Pons (tissue), 1 donor: ENCODE results near the gene LPAR1.
A peak's percentile ranks its signal among the peaks of the same experiment; 100 is the strongest.

Source experiments
- DNase-seq: peaks from one replicate; pipeline ENCODE4 v3.0.0-alpha.2; 2016; ENCODE audit warnings: low spot score

Gene LPAR1

DNA sequence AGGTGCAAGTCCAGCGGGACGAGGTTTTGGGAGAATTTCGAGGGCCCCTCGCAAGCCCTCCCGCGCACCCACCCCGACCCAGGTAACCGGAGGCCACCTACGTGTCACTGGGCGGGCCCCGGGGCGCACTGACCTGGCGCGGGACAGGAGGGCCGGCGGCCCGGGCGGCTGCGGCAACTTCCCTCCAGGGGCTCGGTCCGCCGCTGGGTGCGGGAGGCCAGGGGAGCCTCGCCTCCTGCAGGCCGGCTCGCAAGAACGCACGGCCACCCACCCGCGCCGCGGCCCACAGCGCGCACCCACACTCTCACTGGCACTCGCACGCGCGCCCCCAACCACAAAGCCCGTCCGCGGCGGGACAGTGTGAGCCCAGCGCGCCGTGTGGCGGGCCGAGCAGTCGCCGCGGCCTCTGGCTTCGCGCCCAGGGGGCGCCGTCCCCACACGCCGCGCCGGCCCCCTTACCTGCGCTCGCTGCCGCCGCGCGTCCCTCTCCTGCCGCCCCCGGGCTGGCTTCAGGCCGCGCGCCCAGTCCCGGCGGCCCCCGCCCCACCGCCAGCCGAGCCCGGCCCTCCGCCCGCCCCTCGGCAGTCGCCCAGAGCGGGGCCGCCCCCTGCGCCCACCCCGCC is 451 bp downstream of the LPAR1 start:
- no peak for DNase-seq

DNA sequence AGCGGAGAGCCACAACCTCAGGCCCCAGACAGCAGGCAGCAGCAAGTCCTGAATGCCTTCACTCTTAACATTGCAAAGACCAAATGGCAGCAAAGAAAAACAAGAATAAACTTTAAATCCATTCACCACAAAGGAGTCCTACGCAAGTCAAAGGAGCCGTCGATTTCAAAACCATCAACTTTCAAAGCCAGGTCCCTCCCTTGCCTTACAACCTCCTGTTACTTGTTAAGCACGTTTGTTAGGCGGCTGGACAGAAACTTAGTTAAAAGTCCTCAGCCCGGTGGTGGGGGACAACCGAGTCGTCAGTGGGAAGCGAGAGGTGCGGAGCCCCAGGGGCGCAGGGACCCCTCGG is 938 bp downstream of the LPAR1 start:
- peak; percentile 50 for DNase-seq

DNA sequence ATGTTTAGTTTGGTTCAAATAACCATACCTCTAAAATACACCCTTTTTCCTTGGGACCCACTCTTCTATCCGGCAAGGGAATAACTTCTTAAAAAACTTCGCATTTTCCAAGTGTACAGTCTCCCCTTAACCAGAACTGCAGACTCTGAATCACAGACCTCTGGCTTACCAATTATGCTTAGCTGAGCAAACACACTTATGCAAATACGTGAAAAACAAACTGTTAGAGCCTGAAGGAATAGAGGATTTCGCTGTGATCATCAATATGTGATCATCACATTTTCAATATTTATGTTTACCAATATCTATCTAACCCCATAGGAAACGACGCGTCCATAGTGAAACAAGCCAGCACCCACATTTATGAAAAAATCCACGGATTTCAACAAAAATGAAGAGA is 1.3 kb downstream of the LPAR1 start:
- DNase-seq = no peak

DNA sequence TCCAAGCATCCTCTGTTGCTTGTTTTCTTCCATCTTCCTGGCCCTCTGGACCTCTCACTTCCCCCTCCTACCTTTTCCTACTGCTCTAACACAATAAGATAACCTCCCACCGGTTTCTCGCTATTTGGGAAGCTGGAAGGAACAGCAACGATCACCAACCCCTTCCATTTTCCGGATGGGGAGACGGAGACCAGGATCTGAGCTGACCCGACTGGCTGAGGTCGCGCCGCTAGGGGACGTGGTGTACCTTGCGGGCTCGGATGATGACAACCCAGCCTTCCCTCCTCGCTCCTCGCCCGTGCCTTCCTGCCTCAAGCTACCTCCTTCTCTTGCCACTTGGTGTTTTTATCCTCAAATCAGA is 1.9 kb downstream of the LPAR1 start:
- DNase-seq = peak; percentile 86

DNA sequence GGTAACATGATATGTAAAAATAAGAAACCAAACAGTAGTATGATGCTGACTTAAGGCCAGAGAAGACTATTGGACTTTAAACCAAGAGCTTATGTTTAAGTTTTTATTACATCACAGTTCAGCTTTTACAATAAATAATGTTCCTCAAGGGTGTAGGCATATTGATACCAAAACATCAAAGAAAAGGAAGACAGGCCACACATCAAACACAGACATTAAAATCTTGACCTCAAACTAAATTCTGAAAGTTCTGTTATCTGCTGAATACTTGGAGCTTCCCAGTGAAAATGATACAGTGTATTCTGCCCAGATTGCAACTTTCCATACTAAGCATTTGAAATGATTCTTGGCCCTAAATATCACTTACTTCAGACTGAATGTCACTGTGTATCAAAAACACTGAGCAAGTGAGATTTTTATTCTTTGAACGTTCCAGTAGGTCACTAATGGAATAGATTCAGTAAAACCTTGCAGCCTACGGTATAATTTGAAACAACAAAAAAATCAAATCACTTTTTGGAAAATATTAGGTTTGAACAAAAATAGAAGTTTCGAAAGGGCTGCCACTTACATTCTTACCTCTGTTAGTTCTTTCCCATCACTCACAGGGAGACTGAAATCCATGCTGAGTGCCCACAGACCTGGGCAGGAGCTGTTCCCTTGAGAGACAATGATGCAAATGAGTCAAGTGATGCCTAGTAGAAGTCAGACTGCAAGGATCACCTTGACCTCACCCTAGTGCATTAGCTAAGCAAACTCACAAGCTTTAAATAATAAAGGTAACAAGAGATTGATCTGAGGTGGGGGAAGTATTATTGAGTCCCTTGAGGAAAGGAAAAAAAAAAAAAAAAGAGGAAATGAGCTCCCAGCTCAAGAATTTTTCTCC is 2.5 kb downstream of the LPAR1 start:
- peak; percentile 72 for DNase-seq

DNA sequence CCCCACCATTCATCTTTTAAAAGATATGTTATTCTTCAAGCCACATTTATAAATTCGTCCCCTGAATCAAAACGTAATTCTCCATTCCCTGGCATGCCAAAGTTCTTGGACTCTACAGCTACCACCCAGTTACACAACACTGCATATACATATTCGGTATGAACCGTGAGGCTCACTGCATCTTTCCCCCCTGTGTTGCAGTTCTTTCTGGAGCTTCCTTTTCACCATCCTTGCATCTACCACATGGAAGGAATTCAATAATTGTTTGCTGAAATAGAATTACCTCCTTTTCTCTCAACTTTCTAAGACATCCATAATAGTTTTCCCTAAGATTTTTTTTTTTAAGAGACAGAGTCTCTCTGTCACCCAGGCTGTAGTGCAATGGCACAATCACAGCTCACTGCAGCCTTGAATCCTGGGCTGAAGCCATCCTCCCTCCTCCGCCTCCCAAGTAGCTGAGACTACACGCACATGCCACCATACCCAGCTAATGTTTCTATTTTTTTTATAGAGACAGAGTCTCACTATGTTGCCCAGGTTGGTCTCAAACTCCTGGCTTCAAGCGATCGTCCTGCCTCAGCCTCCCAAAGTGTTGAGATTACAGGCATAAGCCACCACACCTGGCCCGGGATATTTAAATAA is 3.3 kb downstream of the LPAR1 start:
- DNase-seq = peak; percentile 50

DNA sequence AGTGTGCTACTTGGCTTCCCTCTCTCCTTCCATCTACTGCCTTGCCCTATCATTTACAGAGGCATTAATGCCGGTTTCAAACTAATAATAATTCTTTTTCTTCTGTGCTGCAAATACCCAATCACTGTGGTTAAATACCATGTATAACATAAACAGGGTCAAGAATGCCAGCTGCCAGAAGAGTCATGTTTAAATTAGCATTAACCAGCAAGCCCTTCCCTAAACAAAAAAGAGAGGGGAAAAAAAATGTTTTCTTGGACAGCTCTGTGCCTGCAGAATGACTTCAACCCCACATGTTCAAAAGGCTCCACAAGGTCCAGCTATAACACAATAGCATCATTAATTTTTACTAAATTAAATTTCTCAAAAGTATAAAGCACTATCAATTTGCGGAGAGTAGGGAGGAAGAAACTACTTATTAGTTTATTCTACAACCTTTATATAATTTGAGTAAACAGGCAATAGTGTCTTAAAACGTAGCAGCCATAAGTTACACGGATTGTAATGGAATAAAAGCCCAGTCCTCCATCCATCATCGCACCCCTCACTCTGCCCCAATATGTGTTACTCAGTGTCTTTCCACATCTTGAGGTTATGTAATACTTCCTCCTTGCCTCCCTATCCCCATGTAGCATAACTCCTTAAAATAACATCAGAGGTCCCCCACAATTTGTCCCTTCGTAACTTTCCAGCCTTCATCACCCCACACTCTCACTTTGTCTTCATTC is 3.9 kb downstream of the LPAR1 start:
- DNase-seq = peak; percentile 63

DNA sequence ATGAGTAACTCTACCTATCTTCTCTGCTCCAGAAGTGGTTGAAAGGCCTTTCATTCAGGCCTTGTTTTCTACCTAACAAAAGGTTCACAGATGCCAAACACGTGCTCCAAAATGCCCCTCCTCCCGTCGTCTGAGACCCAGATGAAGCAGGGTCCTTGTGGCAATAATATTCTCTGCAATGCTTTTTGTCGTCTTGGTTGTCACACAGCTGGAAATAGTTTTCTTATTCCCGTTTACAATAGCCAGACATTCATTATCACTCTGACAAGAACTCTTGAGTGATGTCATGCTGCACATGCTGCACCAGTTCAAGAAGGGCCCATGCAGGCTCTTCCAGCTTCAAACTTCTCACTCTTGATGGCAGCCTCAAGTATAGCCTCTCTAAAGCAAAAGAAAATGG is 7.8 kb downstream of the LPAR1 start:
- DNase-seq = peak; percentile 64

DNA sequence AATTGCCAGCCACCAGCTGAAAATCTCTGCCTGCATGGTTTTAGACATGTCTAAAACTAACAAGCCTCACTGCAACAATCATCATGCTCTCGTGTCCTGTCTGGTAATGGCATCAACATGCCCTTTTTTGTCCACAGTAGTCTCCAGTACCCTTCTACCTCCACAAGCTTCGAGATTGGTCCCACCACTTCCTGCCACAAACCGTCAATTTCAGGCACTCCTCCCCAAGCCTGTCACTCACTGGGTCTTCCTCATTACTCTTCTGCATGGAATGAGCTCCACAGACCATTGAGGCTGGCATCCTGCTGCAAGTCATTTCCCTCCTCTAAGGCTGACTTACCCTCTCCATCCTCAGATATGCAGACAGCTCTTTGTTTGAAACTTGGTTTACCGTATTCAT is 9.0 kb downstream of the LPAR1 start:
- no peak for DNase-seq

DNA sequence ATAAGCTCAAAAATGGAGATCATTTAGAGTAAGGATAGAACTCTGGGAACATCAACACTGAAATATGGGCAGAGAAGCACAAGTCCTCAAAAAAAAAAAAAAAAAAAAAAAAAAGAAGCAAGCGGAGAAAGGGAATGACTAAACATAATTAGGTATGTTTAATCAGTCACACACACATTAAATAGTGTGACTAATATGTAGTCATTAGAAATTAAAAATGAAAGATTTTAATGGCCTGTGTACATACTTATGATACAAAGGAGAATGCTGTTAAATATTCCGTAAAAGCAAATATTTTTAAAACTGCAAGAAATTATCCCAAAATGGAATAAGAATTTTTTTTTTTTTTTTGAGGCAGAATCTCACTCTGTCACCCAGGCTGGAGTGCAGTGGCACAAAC is 10.5 kb downstream of the LPAR1 start:
- DNase-seq = no peak

DNA sequence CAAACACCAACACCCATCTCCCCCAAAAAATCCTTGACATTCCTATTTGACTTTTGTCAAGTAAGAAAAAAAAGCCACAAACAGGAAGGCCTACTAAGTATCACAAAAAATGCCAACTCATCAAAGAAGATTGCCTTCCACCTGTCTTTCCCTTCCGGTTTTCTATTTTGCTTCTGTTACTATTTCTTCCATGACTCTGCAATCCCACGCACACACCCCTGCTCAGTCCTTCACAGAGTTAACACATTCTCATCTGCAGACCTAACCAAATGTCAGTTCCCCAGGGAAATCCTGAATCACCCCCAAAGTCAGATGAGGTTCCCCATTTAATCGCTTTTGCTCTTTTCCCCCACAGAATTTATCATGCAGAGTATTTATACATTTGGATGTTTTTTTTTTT is 15.1 kb downstream of the LPAR1 start:
- no peak for DNase-seq

DNA sequence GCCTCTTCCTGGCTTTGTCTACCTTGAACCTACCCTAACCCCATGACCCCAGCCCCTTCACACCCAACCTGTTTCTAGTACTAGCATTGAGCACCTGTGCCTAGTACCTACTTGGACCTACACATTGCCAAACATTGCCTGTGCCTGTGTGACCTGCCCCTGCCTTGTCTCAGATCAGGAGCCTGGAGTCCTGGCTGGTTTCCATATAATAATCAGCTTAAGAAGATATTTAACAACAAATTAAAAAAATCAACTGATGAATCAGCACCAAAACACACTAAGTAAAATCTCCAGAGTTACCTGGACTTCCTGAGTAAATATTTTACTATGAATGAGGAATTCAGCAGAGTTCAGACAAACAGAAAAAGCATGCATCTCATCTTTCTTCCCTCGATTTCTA is 17.7 kb downstream of the LPAR1 start:
- no peak for DNase-seq

DNA sequence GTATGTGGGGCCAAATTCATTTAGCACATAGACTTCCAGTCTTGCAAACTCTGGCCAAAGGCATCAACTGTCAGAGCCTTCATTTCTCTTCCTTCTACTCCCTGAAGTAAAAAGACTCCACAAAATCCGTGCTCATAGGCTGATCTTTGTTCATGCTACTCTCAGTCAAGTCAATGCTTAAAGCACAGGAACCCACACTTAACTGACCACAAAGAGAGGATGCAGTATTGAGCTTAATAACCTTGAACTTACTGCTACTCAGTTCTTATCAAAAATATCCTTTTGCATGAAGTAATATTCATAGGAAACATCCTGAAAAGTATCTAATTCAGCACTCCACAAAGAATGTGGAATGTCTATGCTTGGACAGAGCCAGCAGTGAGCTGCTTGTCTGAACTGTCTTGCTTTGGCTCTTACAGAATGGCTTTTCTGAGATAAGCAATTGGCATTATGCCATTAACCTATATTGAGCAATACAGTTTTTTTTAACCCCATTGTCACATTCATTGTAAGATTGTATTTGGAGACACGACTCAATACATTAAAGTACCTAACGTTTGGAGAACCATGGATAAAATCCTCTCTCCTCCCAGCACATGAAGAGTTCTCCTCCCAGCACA is 21.7 kb downstream of the LPAR1 start:
- DNase-seq = no peak

DNA sequence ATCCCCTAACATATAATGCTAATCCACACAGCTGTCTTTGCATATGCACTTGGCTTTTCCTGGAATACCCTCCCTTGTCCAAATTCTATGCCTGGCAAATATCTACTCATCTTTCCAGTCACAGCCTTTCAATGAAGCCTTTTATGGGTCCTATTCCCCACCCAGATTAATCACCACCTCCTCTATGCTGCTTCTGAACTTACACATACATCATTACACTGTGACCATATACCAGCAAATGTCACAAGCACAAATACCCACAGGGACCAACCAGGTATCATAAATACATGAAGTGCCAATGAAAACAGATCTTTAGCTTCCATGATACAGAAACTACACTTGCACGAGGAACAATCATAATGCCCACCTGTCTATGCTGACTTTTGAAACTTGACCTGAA is 22.3 kb downstream of the LPAR1 start:
- no peak for DNase-seq

DNA sequence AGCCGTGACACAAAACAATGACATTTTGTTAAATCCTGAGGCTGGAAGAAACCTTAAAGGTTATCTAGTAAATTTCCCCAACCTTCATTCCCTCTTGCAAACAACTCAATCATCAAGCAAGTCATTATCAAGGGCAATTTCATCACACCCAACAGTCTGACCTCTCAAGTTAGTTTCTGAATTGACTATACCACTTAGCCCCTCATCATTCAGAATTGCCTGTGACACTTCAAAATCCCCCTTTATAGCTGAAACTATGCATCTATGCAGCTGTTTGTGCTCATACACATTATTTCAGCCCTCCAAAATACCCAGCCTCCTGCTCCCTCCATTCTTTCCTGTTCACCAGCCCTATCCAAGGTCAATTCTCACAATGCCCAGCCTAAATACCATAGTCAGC is 24.6 kb downstream of the LPAR1 start:
- no peak for DNase-seq

DNA sequence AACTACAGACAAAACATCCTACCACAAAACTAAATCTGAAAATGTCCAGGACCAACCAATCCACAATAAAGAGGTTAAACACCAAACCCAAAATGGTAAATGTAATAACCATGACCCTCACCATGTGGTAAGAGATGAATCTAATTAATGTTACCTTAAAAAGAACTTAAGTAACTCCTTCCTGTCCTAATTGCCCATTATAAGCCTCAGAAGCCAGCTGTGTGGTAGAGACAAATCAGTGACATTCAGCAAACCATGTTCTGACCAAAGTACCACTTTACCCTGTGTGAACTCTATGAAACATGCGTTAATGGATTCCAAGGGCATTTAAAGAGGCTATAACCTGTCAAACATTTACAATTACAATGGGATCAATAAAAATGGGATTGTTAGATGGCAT is 25.0 kb downstream of the LPAR1 start:
- DNase-seq = no peak

DNA sequence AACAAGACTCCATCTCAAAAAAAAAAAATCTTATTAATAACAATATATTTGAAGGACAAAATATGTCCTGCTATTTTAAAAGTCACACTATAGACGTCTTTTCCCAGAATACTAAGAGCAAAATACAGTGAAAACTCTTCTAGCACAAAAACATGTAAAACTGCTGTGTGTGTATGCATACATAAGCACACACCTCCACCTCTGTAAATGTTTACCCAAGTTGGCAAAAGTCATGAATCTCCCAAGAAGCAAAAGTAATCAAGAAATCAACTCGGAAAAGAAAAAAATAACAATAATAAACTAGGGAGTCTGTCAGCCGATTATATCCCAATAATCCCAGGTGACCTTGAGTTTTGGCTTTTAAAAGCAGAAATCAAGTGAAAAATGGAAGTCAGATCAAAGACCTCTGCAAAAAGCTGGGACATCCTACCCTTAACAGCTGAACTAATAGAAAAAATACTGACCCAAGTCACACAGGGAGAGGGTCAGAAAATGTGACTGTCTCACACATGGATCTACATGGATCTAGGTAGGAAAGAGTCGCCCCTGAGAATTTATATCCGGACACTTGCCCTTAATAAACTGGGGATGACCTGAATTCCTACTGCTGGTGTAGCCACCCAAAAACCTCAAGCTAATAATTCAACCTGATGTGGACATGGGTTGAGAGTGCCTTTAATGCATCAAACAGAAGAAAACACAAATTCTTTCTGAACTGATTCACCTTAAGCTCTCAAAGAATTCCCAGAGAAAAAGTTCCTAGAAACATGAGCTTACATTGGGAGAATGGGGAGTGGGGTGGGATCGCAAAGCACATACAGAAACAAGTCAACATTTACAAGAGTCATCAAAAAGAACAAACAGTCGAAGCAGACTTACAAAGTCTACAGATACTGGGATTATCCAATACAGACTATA is 29.9 kb downstream of the LPAR1 start:
- no peak for DNase-seq

DNA sequence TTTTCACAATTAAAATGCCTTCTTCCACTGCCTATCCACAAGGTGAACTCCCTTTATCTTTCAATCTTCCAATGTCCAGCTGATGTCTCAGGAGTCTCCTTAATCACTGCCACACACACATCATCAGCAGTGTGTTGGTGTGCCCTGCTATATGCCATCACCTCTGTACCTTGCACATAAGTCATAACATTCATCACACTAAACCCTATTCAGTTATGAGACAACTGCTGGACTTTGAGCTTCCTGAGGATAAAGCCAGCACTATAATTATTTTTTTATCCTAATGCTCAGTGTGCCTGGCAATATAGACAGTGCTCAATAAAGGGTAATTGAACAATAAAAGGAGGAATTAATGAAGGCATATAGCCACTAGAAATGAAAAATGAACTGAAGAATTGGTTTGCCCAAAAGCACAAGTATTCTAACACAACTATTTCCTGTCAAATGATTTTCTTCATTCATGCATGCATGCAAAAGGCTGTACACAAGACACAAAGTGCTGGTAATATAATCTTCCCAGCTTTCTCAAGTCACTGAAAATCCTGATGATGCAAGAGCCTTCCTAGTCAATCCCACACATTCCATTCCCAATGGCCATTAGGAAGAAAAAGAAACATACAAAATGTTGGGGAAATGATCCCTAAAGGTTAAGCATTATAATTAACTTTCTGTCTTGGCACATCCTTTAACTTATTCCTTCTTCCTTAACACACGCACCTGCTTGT is 32.4 kb downstream of the LPAR1 start:
- DNase-seq = no peak

DNA sequence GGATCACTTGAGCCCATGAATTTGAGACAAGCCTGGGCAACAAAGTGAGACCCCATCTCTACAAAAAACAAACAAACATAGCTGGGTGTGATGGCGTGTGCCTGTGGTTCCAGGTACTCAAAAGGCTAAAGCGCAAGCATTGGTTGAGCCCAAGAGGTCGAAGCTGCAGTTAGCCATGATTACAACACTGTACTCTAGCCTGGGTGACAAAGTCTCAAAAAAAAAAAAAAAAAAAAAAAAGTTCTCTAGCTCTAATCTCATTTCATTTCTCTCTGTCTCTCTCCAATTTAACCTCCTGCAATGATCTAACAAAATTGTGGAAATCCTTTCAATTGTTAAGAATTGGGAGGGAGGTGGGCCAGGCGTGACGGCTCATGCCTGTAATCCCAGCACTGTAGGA is 33.3 kb downstream of the LPAR1 start:
- DNase-seq = no peak

DNA sequence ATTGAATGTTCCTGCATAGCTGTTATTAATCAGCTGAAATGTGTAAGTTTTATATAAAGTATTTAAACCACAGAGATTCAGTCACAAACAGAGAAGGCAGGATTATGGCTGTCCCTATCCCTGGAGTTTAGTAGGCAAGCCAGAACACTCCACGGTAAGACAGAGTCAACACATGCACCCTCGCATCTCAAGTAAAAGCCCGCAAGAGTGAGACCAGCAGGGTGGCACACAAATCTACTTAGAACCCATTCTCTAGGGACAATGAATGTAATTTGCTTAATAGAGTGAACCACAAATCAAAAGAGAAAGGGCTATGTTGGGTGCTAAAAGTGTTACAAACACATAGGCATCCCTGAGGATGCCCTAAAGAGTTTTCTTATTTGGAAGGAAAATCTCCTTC is 35.1 kb downstream of the LPAR1 start:
- no peak for DNase-seq

DNA sequence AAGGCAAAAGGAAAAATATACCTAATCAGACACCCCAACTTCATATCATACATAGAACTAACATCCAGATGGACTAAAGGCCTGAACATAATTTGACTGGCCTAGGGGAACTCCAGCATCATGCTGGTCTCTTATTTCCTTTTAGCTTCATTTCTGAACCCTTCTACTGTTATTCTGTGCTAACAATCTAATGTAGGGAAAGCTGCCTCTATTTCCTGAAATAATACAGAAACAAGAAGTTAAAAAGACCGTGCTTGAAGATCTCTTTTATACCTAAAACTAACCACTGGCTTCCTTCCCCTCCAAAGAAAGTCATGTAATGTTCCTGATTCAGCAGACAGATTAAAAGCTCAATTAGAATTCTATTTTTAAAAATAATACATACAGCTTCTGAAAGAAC is 36.7 kb downstream of the LPAR1 start:
- DNase-seq = peak; percentile 71
